G401.6 (cell line): ENCODE data around the gene AMIGO3.
"Not testable (repeated sequence)": the region's sequence is repeated elsewhere in the genome, so short reads cannot be mapped to it uniquely, and the experiment has no call there.

Experiments
- FAIRE-seq: peaks from 2 replicates; lab custom pipeline; 2012; peaks lifted over from hg19 to GRCh38; lab: Jason Lieb, UNC

Gene AMIGO3

GRCh38 chr3:49688338-49689045 lies 31.0 kb downstream of the AMIGO3 start:
- FAIRE-seq = not testable (repeated sequence)

- FAIRE-seq = not testable (repeated sequence)
Observed at GRCh38 chr3:49687424-49687795, 32.1 kb downstream of the AMIGO3 start.

GRCh38 chr3:49686769-49687423 lies 32.6 kb downstream of the AMIGO3 start:
- FAIRE-seq = not testable (repeated sequence)

- not testable (repeated sequence) for FAIRE-seq
Observed at GRCh38 chr3:49686346-49686745, 33.1 kb downstream of the AMIGO3 start.

GRCh38 chr3:49685846-49686245 lies 33.6 kb downstream of the AMIGO3 start:
- not testable (repeated sequence) for FAIRE-seq

GRCh38 chr3:49685103-49685502 lies 34.4 kb downstream of the AMIGO3 start:
- FAIRE-seq = not testable (repeated sequence)

- FAIRE-seq = not testable (repeated sequence)
Observed at GRCh38 chr3:49684453-49684852, 35.0 kb downstream of the AMIGO3 start.

- FAIRE-seq = no peak
Observed at GRCh38 chr3:49683162-49683561, 36.3 kb downstream of the AMIGO3 start.

GRCh38 chr3:49681543-49681942 lies 37.9 kb downstream of the AMIGO3 start:
- FAIRE-seq = no peak

- no peak for FAIRE-seq
Observed at GRCh38 chr3:49681232-49681522, 38.3 kb downstream of the AMIGO3 start.

GRCh38 chr3:49680493-49681231 lies 38.8 kb downstream of the AMIGO3 start:
- FAIRE-seq = no peak

GRCh38 chr3:49675912-49676311 lies 43.6 kb downstream of the AMIGO3 start:
- FAIRE-seq = no peak

GRCh38 chr3:49674497-49674983 lies 44.9 kb downstream of the AMIGO3 start:
- FAIRE-seq = no peak

- peak; percentile 97 for FAIRE-seq
Observed at GRCh38 chr3:49673715-49674496, 45.6 kb downstream of the AMIGO3 start, which contains the start of gene APEH. TSS of gene APEH (plus strand) at chr3:49674351. CDS start at chr3:49674402, 51 bp downstream.

GRCh38 chr3:49673121-49673714 lies 46.3 kb downstream of the AMIGO3 start:
- FAIRE-seq = no peak

- FAIRE-seq = peak; percentile 91
Observed at GRCh38 chr3:49671291-49672288, 47.9 kb downstream of the AMIGO3 start.

GRCh38 chr3:49670940-49671290 lies 48.6 kb downstream of the AMIGO3 start:
- FAIRE-seq = no peak

GRCh38 chr3:49669352-49669751 lies 50.1 kb downstream of the AMIGO3 start:
- FAIRE-seq = no peak

- FAIRE-seq = no peak
Observed at GRCh38 chr3:49668861-49669260, 50.6 kb downstream of the AMIGO3 start.

- FAIRE-seq = no peak
Observed at GRCh38 chr3:49668414-49668797, 51.1 kb downstream of the AMIGO3 start.
